H1 (cell line): ENCODE measurements around the gene DIP2B. TPM values are rescaled to one million over a fixed set of nuclear protein-coding genes. Genes with fewer than 3 reads are reported as not detected.

ENCODE experiments used
- CTCF ChIA-PET: fragments of 300-600 bp; sonication (Branson Sonifier 250); formaldehyde crosslinking; loops from one replicate; lab custom pipeline; 2021; ENCODE audit not compliant: partially characterized antibody; lab: Charles Lee
- POLR2A ChIA-PET: fragments of 300-600 bp; sonication (Branson Sonifier 250); formaldehyde crosslinking; loops from one replicate; lab custom pipeline; 2021; ENCODE audit warnings: inconsistent platforms; ENCODE audit not compliant: partially characterized antibody; lab: Charles Lee
- DNase-seq, 2 experiments: peaks; one replicate each; pipeline versions ENCODE4 v3.0.0 to v3.0.0-alpha.2; 2010 to 2022; ENCODE audit warnings: low spot score in 2 of 2, low read depth in 1 of 2, mixed read lengths in 1 of 2
- FAIRE-seq: peaks from 2 replicates; lab custom pipeline; 2011; peaks lifted over from hg19 to GRCh38; lab: Jason Lieb, UNC
- H2AFZ ChIP-seq: 2 replicates; pipeline ENCODE4 v1.8.1; 2012; ENCODE audit warnings: low read length, inconsistent platforms
- H2AK5ac ChIP-seq: 2 replicates; pipeline ENCODE4 v1.6.1; 2013; ENCODE audit warnings: low read depth, low read length
- H2BK120ac ChIP-seq: replicated peaks from 2 replicates; pipeline ENCODE3; 2013; ENCODE audit warnings: low read depth, low read length, inconsistent platforms
- H2BK12ac ChIP-seq: 2 replicates; pipeline ENCODE4 v1.6.1; 2013; ENCODE audit warnings: low read depth, low read length
- H2BK15ac ChIP-seq: 2 replicates; pipeline ENCODE4 v1.6.1; 2013; ENCODE audit warnings: low read length
- H2BK20ac ChIP-seq: 2 replicates; pipeline ENCODE4 v1.6.1; 2013; ENCODE audit warnings: low read length
- H2BK5ac ChIP-seq: 2 replicates; pipeline ENCODE4 v1.6.1; 2013; ENCODE audit warnings: low read depth, low read length
- H3K14ac ChIP-seq: 2 replicates; pipeline ENCODE4 v1.6.1; 2013; ENCODE audit warnings: inconsistent platforms; ENCODE audit not compliant: insufficient read length
- H3K18ac ChIP-seq: 2 replicates; pipeline ENCODE4 v1.6.1; 2013; ENCODE audit warnings: low read length; ENCODE audit errors: extremely low read depth
- H3K23ac ChIP-seq: 2 replicates; pipeline ENCODE4 v1.6.1; 2013; ENCODE audit warnings: inconsistent platforms; ENCODE audit not compliant: insufficient read length
- H3K23me2 ChIP-seq: 2 replicates; pipeline ENCODE4 v1.6.1; 2013; ENCODE audit warnings: low read depth, low read length
- H3K27ac ChIP-seq: 2 replicates; pipeline ENCODE4 v1.6.1; 2011; ENCODE audit warnings: low read depth, low read length, inconsistent platforms
- H3K27me3 ChIP-seq, 4 experiments: replicated peaks in 1 of 4; 1 replicate in 1 of 4; 2 replicates in 3 of 4; pipeline versions ENCODE4 v1.6.1 to v1.8.1; 2011 to 2013; ENCODE audit warnings: low read length in 3 of 4, mild to moderate bottlenecking in 3 of 4, inconsistent platforms in 2 of 4, mixed read lengths in 2 of 4, moderate library complexity in 1 of 4; ENCODE audit not compliant: control insufficient read depth in 3 of 4, insufficient read depth in 3 of 4; ENCODE audit errors: extremely low read depth in 1 of 4
- H3K36me3 ChIP-seq, 4 experiments: 2 replicates each; pipeline versions ENCODE4 v1.6.1 to v1.8.1; 2011 to 2013; ENCODE audit warnings: mild to moderate bottlenecking in 4 of 4, low read length in 3 of 4, moderate library complexity in 2 of 4, control low read depth in 1 of 4, inconsistent platforms in 1 of 4; ENCODE audit not compliant: insufficient read depth in 4 of 4, control insufficient read depth in 2 of 4
- H3K4ac ChIP-seq: replicated peaks from 2 replicates; pipeline ENCODE3; 2013; ENCODE audit warnings: low read length, low read depth, mixed read lengths, inconsistent platforms; ENCODE audit not compliant: insufficient read length
- H3K4me1 ChIP-seq, 4 experiments: replicated peaks in 1 of 4; 1 replicate in 1 of 4; 2 replicates in 3 of 4; pipeline versions ENCODE4 v1.6.1 to v1.8.1; 2011 to 2013; ENCODE audit warnings: low read length in 3 of 4, inconsistent platforms in 2 of 4, mixed read lengths in 1 of 4; ENCODE audit not compliant: insufficient read depth in 4 of 4, control insufficient read depth in 3 of 4
- H3K4me2 ChIP-seq, 2 experiments: 2 replicates each; pipeline versions ENCODE4 v1.6.1 to v1.8.1; 2011 to 2013; ENCODE audit warnings: low read depth in 2 of 2, low read length in 2 of 2, control low read depth in 1 of 2, inconsistent platforms in 1 of 2, mild to moderate bottlenecking in 1 of 2; ENCODE audit not compliant: insufficient read depth in 1 of 2
- H3K4me3 ChIP-seq, 4 experiments: fragments of 200-600, 300-600 bp in 1 of 4; sonication (generic), shearing (Covaris generic), sonication (Bioruptor Twin) in 1 of 4; 2 replicates each; pipeline versions ENCODE4 v1.5.1 to v1.8.1; 2011 to 2016; ENCODE audit warnings: low read length in 4 of 4, low read depth in 3 of 4, control low read depth in 2 of 4, inconsistent platforms in 2 of 4, mild to moderate bottlenecking in 2 of 4, mixed read lengths in 1 of 4, moderate library complexity in 1 of 4; ENCODE audit not compliant: insufficient read depth in 2 of 4; ENCODE audit errors: extremely low read depth in 1 of 4
- H3K56ac ChIP-seq: replicated peaks from 2 replicates; pipeline ENCODE3; 2013; ENCODE audit warnings: low read depth, mild to moderate bottlenecking, mixed read lengths, low read length, inconsistent platforms; ENCODE audit not compliant: insufficient read length
- H3K79me1 ChIP-seq: 2 replicates; pipeline ENCODE4 v1.6.1; 2013; ENCODE audit warnings: low read depth, low read length, control low read depth
- H3K79me2 ChIP-seq, 2 experiments: 2 replicates each; pipeline versions ENCODE4 v1.6.1 to v1.8.1; 2012 to 2013; ENCODE audit warnings: low read length in 2 of 2, mild to moderate bottlenecking in 2 of 2, inconsistent platforms in 1 of 2; ENCODE audit not compliant: insufficient read depth in 2 of 2, control insufficient read depth in 1 of 2
- H3K9ac ChIP-seq, 4 experiments: replicated peaks in 1 of 4; 1 replicate in 1 of 4; 2 replicates in 3 of 4; pipeline versions ENCODE4 v1.6.1 to v1.8.1; 2011 to 2013; ENCODE audit warnings: low read depth in 3 of 4, low read length in 3 of 4, control low read depth in 2 of 4, mild to moderate bottlenecking in 2 of 4, moderate library complexity in 2 of 4, inconsistent platforms in 1 of 4; ENCODE audit errors: extremely low read depth in 1 of 4
- H3K9me3 ChIP-seq, 2 experiments: 2 replicates each; pipeline versions ENCODE4 v1.6.1 to v1.8.1; 2012 to 2013; ENCODE audit warnings: mild to moderate bottlenecking in 2 of 2, moderate library complexity in 2 of 2, control low read depth in 1 of 2, inconsistent platforms in 1 of 2, low read depth in 1 of 2, low read length in 1 of 2, mixed read lengths in 1 of 2; ENCODE audit not compliant: insufficient read depth in 2 of 2
- H4K20me1 ChIP-seq, 2 experiments: replicated peaks in 1 of 2; 2 replicates each; pipeline versions ENCODE3 to v1.8.1; 2011 to 2013; ENCODE audit warnings: inconsistent platforms in 2 of 2, low read length in 2 of 2, mild to moderate bottlenecking in 1 of 2; ENCODE audit not compliant: insufficient read depth in 2 of 2, control insufficient read depth in 1 of 2
- H4K5ac ChIP-seq: 2 replicates; pipeline ENCODE4 v1.6.1; 2013; ENCODE audit warnings: low read length, low read depth, mixed read lengths, inconsistent platforms; ENCODE audit not compliant: insufficient read length
- H4K8ac ChIP-seq: 2 replicates; pipeline ENCODE4 v1.8.0; 2013; ENCODE audit warnings: mild to moderate bottlenecking, moderate library complexity, low read length, inconsistent platforms; ENCODE audit not compliant: insufficient read depth; ENCODE audit errors: extremely low read depth
- H4K91ac ChIP-seq: replicated peaks from 2 replicates; pipeline ENCODE3; 2013; ENCODE audit warnings: low read length, mixed read lengths, inconsistent platforms; ENCODE audit not compliant: insufficient read length
- CTBP2 ChIP-seq: IDR thresholded peaks from 2 replicates; pipeline ENCODE4 v1.7.0; 2011; ENCODE audit warnings: borderline replicate concordance, mild to moderate bottlenecking, moderate library complexity, mixed read lengths, low read length; ENCODE audit not compliant: insufficient read depth, insufficient read length
- GABPA ChIP-seq: IDR thresholded peaks from 2 replicates; pipeline ENCODE4 v1.6.1; 2011; ENCODE audit warnings: mild to moderate bottlenecking, low read length, moderate library complexity, borderline replicate concordance; ENCODE audit not compliant: insufficient read depth
- JUN ChIP-seq: IDR thresholded peaks from 2 replicates; pipeline ENCODE4 v1.6.1; 2011; ENCODE audit warnings: low read depth, mild to moderate bottlenecking, improper control_type of control experiment, low read length
- JUND ChIP-seq: IDR thresholded peaks from 2 replicates; pipeline ENCODE4 v1.6.1; 2011; ENCODE audit warnings: mild to moderate bottlenecking, improper control_type of control experiment, low read length
- POLR2AphosphoS5 ChIP-seq: IDR thresholded peaks from 2 replicates; pipeline ENCODE4 v1.6.1; 2011; ENCODE audit warnings: low read depth, low read length
- RBBP5 ChIP-seq: IDR thresholded peaks from 2 replicates; pipeline ENCODE4 v1.7.1; 2012; ENCODE audit warnings: low read depth, mild to moderate bottlenecking, inconsistent platforms, low read length, moderate library complexity, borderline replicate concordance
- SP1 ChIP-seq: IDR thresholded peaks from 2 replicates; pipeline ENCODE4 v1.6.1; 2011; ENCODE audit warnings: low read depth, low read length
- SRF ChIP-seq: IDR thresholded peaks from 2 replicates; pipeline ENCODE4 v1.6.1; 2011; ENCODE audit warnings: mild to moderate bottlenecking, low read depth, low read length, moderate library complexity
- WGBS, 2 experiments: shearing (Covaris generic) in 1 of 2; methylation state at CpG; one replicate each; pipeline versions ENCODE4 v1.1.6 to v1.1.7; 2013 to 2015; ENCODE audit warnings: low lambda C conversion rate in 2 of 2, mixed read lengths in 2 of 2, inconsistent platforms in 1 of 2, low coverage in 1 of 2, missing lambda C conversion rate in 1 of 2; ENCODE audit not compliant: insufficient replicate concordance in 2 of 2, insufficient coverage in 1 of 2, insufficient read length in 1 of 2; ENCODE audit errors: extremely low coverage in 1 of 2, missing lambda C conversion rate in 1 of 2; 5-methylcytosine and 5-hydroxymethylcytosine counted together
- polyA plus RNA-seq, 7 experiments: library from polyadenylated mRNA; depleted of rRNA in 3 of 7; stranded (reverse) in 5 of 7; unstranded in 2 of 7; fragments of >200 nt in 5 of 7; fragments of 200-250 nt in 2 of 7; gene quantifications; 1 replicate in 5 of 7; 2 replicates in 1 of 7; 4 replicates in 1 of 7; pipeline versions ENCODE4 v1.2.1 to v1.2.3, GENCODE V29; 2011 to 2013; ENCODE audit warnings: missing spikeins in 2 of 7, mixed read lengths in 2 of 7
- total RNA-seq: library from RNA; stranded (reverse); fragmentation: NEBNext Ultra II Directional; extraction: Animal tissue kit (Norgen Biotek cat#: 25700); gene quantifications from 2 replicates; pipeline ENCODE4 v1.2.1, GENCODE V29; 2021
- TF ChIP-seq, protein P1 (sequence below): IDR thresholded peaks from 2 replicates; pipeline ENCODE4 v1.6.1; 2011; ENCODE audit warnings: low read depth, mild to moderate bottlenecking, low read length; ENCODE audit not compliant: insufficient read depth

DIP2B gene
- total and polyA plus RNA-seq, 2 of the 8 experiments (the other 6 are each of a cell fraction or from before 2014, with no cell fraction given), result 11.1 to 29.6 TPM

- Histone ChIP-seq H3K14ac (no peak overlapping the region), H3K23me2 (no peaks in the 10 kb centered on the region), H2BK15ac (no peak overlapping the region), H4K5ac (no peak overlapping the region), H4K91ac (no peak overlapping the region), H4K8ac (no peak overlapping the region), H2AK5ac (no peak overlapping the region), H3K18ac (no peak overlapping the region), H2BK5ac (no peak overlapping the region), H3K4me1 (peaks cover 0 to 4% (median 0%) of the 10 kb centered on the region in 4 experiments; a peak in 3 of 7 replicates), H3K79me2 (peaks cover 0 to 37% of the 10 kb centered on the region in 2 experiments; a peak in 2 of 4 replicates), H3K9me3 (no peaks in the 10 kb centered on the region; a peak in 1 of 4 replicates), H3K4ac (no peak overlapping the region), H3K9ac (no peak overlapping the region), H3K56ac (no peak overlapping the region), H3K23ac (no peak overlapping the region), H3K79me1 (no peaks in the 10 kb centered on the region; the same call in 1 of the 2 replicates), H3K4me2 (no peak overlapping the region), H2BK20ac (no peak overlapping the region), H3K27me3 (no peaks in the 10 kb centered on the region), H3K27ac (no peak overlapping the region), H3K36me3 (no peaks in the 10 kb centered on the region), H3K4me3 (no peak overlapping the region), H2BK120ac (no peak overlapping the region), H4K20me1 (no peaks in the 10 kb centered on the region), H2AFZ (no peak overlapping the region), H2BK12ac (no peak overlapping the region)
- 91% methylated on average over 2 of the region's 2 CpGs; no CpG with 5 or more reads in 1 of the 2 experiments for WGBS, 2 experiments
- TF ChIP-seq POLR2AphosphoS5 (no peak), CTBP2 (no peak), JUN (no peak), JUND (no peak), RBBP5 (no peak), GABPA (no peak), SP1 (no peak), SRF (no peak)
- TF ChIP-seq, protein P1, sequence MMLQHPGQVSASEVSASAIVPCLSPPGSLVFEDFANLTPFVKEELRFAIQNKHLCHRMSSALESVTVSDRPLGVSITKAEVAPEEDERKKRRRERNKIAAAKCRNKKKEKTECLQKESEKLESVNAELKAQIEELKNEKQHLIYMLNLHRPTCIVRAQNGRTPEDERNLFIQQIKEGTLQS, result no peak
- POLR2A ChIA-PET, result interaction anchor here (0.7 kb wide), 1 partner anchor 197 kb away, joined by 3 read pairs; no protein-coding TSS in a partner anchor
- FAIRE-seq (no peak), DNase-seq (no peak)
- CTCF ChIA-PET, result interaction anchor here (0.6 to 1.4 kb wide), 3 partner anchors 11 to 38 kb away, joined by 3 to 4 read pairs (median 4); no protein-coding TSS in a partner anchor
Observed at GRCh38 chr12:50598321-50598862, 93.6 kb downstream of the DIP2B start.
